ENCODE results near the gene ACOX2.

- TF ChIP-seq CTCF (IDR thresholded peaks at IDR 0.05), result no peak
- TF ChIP-seq SIN3A (IDR thresholded peaks at IDR 0.05; ENCODE audit: borderline replicate concordance, insufficient read depth, low read depth, low read length), result no peak
Measured at GRCh38 chr3:58574682-58575081, 37.7 kb upstream of the ACOX2 start.
